IMR-90 (cell line): ENCODE data around the gene BCL2L2. TPM values are rescaled to one million over a fixed set of nuclear protein-coding genes. Genes with fewer than 3 reads are reported as not detected.

Experiments
- ATAC-seq: fragments of 200-7000 bp; cut with Tn5 transposase; 2 replicates; pipeline ENCODE4 v1.9.1; 2020; ENCODE audit warnings: low read depth, mild to moderate bottlenecking, moderate library complexity
- BruUV-seq: library from RNA; stranded (reverse); fragments of 400-500 nt; replicated peaks from 2 replicates; lab custom pipeline; 2021; lab: Mats Ljungman, UMichigan
- CTCF ChIA-PET: fragments of 300-600 bp; formaldehyde crosslinking; extraction: SDS; loops from one replicate; lab custom pipeline; 2021; ENCODE audit warnings: antibody characterized with exemption; lab: Yijun Ruan, JAX
- POLR2A ChIA-PET: fragments of 300-600 bp; sonication (Branson Sonifier 250); formaldehyde crosslinking; loops from one replicate; lab custom pipeline; 2022; ENCODE audit warnings: antibody characterized with exemption; ENCODE audit not compliant: unreplicated experiment; lab: Charles Lee
- DNase-seq: peaks from one replicate; pipeline ENCODE4 v3.0.0; 2013
- H2AFZ ChIP-seq: replicated peaks from 2 replicates; pipeline ENCODE3; 2013; ENCODE audit warnings: low read length, mild to moderate bottlenecking; ENCODE audit not compliant: poor library complexity
- H2AK5ac ChIP-seq: 2 replicates; pipeline ENCODE4 v1.6.1; 2013; ENCODE audit warnings: low read depth, low read length, inconsistent platforms
- H2AK9ac ChIP-seq: replicated peaks from 2 replicates; pipeline ENCODE3; 2013; ENCODE audit warnings: mild to moderate bottlenecking, low read depth, low read length, moderate library complexity; ENCODE audit not compliant: poor library complexity
- H2BK120ac ChIP-seq: 2 replicates; pipeline ENCODE4 v1.6.1; 2013; ENCODE audit warnings: low read depth, low read length, inconsistent platforms
- H2BK15ac ChIP-seq: 3 replicates; pipeline ENCODE4 v1.6.1; 2013; ENCODE audit warnings: low read depth, low read length, inconsistent platforms
- H2BK20ac ChIP-seq: 2 replicates; pipeline ENCODE4 v1.6.1; 2013; ENCODE audit warnings: low read depth, mild to moderate bottlenecking, inconsistent platforms, low read length, moderate library complexity
- H2BK5ac ChIP-seq: 2 replicates; pipeline ENCODE4 v1.6.1; 2013; ENCODE audit warnings: mild to moderate bottlenecking, low read depth, low read length, inconsistent platforms; ENCODE audit not compliant: poor library complexity, severe bottlenecking
- H3K14ac ChIP-seq: replicated peaks from 2 replicates; pipeline ENCODE4 v1.6.1; 2013; ENCODE audit warnings: low read depth, low read length, inconsistent platforms
- H3K18ac ChIP-seq: 2 replicates; pipeline ENCODE4 v1.6.1; 2013; ENCODE audit warnings: low read depth, low read length, control low read depth
- H3K23ac ChIP-seq: 2 replicates; pipeline ENCODE4 v1.6.1; 2013; ENCODE audit warnings: low read depth, low read length, inconsistent platforms
- H3K27ac ChIP-seq: 2 replicates; pipeline ENCODE4 v1.5.1; 2013; ENCODE audit warnings: mild to moderate bottlenecking, control low read depth, low read length; ENCODE audit not compliant: insufficient read depth
- H3K27me3 ChIP-seq: 2 replicates; pipeline ENCODE4 v1.6.1; 2013; ENCODE audit warnings: low read length; ENCODE audit not compliant: control insufficient read depth, insufficient read depth
- H3K36me3 ChIP-seq: 2 replicates; pipeline ENCODE4 v1.6.1; 2013; ENCODE audit warnings: low read length, mixed read lengths; ENCODE audit not compliant: control insufficient read depth, insufficient read depth
- H3K4ac ChIP-seq: 2 replicates; pipeline ENCODE4 v1.6.1; 2013; ENCODE audit warnings: low read depth, low read length, inconsistent platforms
- H3K4me1 ChIP-seq: 2 replicates; pipeline ENCODE4 v1.6.1; 2013; ENCODE audit warnings: low read length, mixed read lengths; ENCODE audit not compliant: control insufficient read depth, insufficient read depth
- H3K4me2 ChIP-seq: 2 replicates; pipeline ENCODE4 v1.6.1; 2013; ENCODE audit warnings: low read depth, mild to moderate bottlenecking, control low read depth, low read length, moderate library complexity
- H3K4me3 ChIP-seq: 2 replicates; pipeline ENCODE4 v1.5.1; 2013; ENCODE audit warnings: low read depth, mild to moderate bottlenecking, control low read depth, low read length, moderate library complexity; ENCODE audit not compliant: insufficient read depth
- H3K56ac ChIP-seq: 2 replicates; pipeline ENCODE4 v1.6.1; 2013; ENCODE audit warnings: low read length, inconsistent platforms; ENCODE audit not compliant: insufficient read depth; ENCODE audit errors: extremely low read depth
- H3K79me1 ChIP-seq, 2 experiments: 2 replicates each; pipeline ENCODE4 v1.6.1; 2013; ENCODE audit warnings: low read length in 2 of 2, inconsistent platforms in 1 of 2, low read depth in 1 of 2
- H3K9ac ChIP-seq: 2 replicates; pipeline ENCODE4 v1.6.1; 2013; ENCODE audit warnings: low read depth, low read length, control low read depth
- H3K9me1 ChIP-seq: 2 replicates; pipeline ENCODE4 v1.6.1; 2013; ENCODE audit warnings: low read length, inconsistent platforms; ENCODE audit not compliant: insufficient read depth
- H3K9me3 ChIP-seq: 2 replicates; pipeline ENCODE4 v1.6.1; 2013; ENCODE audit warnings: low read length; ENCODE audit not compliant: control insufficient read depth, insufficient read depth
- H4K20me1 ChIP-seq: 2 replicates; pipeline ENCODE4 v1.6.1; 2013; ENCODE audit warnings: low read length, inconsistent platforms; ENCODE audit not compliant: insufficient read depth
- H4K5ac ChIP-seq: 2 replicates; pipeline ENCODE4 v1.6.1; 2013; ENCODE audit warnings: mild to moderate bottlenecking, low read depth, low read length, control low read depth
- H4K8ac ChIP-seq, 2 experiments: 2 replicates each; pipeline ENCODE4 v1.6.1; 2013; ENCODE audit warnings: low read depth in 2 of 2, low read length in 2 of 2, control low read depth in 1 of 2, inconsistent platforms in 1 of 2
- H4K91ac ChIP-seq: 2 replicates; pipeline ENCODE4 v1.6.1; 2013; ENCODE audit warnings: low read depth, low read length, inconsistent platforms; ENCODE audit not compliant: insufficient read depth
- BHLHE40 ChIP-seq: fragments of 150-350 bp; IDR thresholded peaks from 2 replicates; pipeline ENCODE4 v1.6.1; 2016; ENCODE audit warnings: mild to moderate bottlenecking, low read depth, low read length
- CEBPB ChIP-seq: IDR thresholded peaks from 2 replicates; pipeline ENCODE4 v1.6.1; 2012; ENCODE audit warnings: low read depth, low read length, improper control_type of control experiment
- CHD1 ChIP-seq: IDR thresholded peaks from 2 replicates; pipeline ENCODE4 v1.6.1; 2012; ENCODE audit warnings: low read depth, low read length, improper control_type of control experiment
- ELK1 ChIP-seq: fragments of 150-350 bp; IDR thresholded peaks from 2 replicates; pipeline ENCODE4 v1.6.1; 2016; ENCODE audit warnings: low read depth, mild to moderate bottlenecking, low read length, moderate library complexity, borderline replicate concordance
- MAFK ChIP-seq: IDR thresholded peaks from 2 replicates; pipeline ENCODE4 v1.6.1; 2012; ENCODE audit warnings: low read depth, low read length, improper control_type of control experiment
- MAZ ChIP-seq: IDR thresholded peaks from 2 replicates; pipeline ENCODE4 v1.6.1; 2012; ENCODE audit warnings: low read depth, mild to moderate bottlenecking, low read length, improper control_type of control experiment, moderate library complexity, borderline replicate concordance
- POLR2A ChIP-seq: IDR thresholded peaks from 2 replicates; pipeline ENCODE4 v1.6.1; 2012; ENCODE audit warnings: mild to moderate bottlenecking, low read depth, low read length
- RCOR1 ChIP-seq: IDR thresholded peaks from 2 replicates; pipeline ENCODE4 v1.6.1; 2012; ENCODE audit warnings: mild to moderate bottlenecking, low read length, improper control_type of control experiment; ENCODE audit not compliant: insufficient replicate concordance
- RFX5 ChIP-seq: IDR thresholded peaks from 2 replicates; pipeline ENCODE4 v1.8.0; 2012; ENCODE audit warnings: low read depth, mild to moderate bottlenecking, low read length, moderate library complexity
- SMC3 ChIP-seq: fragments of 150-350 bp; IDR thresholded peaks from 2 replicates; pipeline ENCODE4 v1.6.1; 2016; ENCODE audit warnings: low read depth, mild to moderate bottlenecking, antibody characterized with exemption, low read length, moderate library complexity
- USF2 ChIP-seq: fragments of 150-350 bp; IDR thresholded peaks from 2 replicates; pipeline ENCODE4 v1.6.1; 2017; ENCODE audit warnings: mild to moderate bottlenecking, antibody characterized with exemption, low read length, low read depth
- WGBS, 2 experiments: methylation state at CpG; one replicate each; pipeline versions ENCODE4 v1.1.5 to v1.1.7; 2013; ENCODE audit warnings: missing lambda C conversion rate in 2 of 2; ENCODE audit not compliant: insufficient read length in 1 of 2; ENCODE audit errors: extremely low coverage in 2 of 2; 5-methylcytosine and 5-hydroxymethylcytosine counted together
- dilution Hi-C: fragments of 300-500 bp; cut with HindIII; formaldehyde crosslinking; loops from one replicate; pipeline ENCODE4 v1.14.3; 2018; ENCODE audit warnings: low sequenced_read_pairs; ENCODE audit not compliant: unreplicated experiment
- in situ Hi-C: fragments of 300-500 bp; cut with MboI; formaldehyde crosslinking; loops from 3 replicates; pipeline ENCODE4 v1.14.3; 2019; ENCODE audit warnings: low sequenced_read_pairs, inconsistent platforms, mixed read lengths
- intact Hi-C: fragments of 100-400 bp; cut with micrococcal nuclease; formaldehyde crosslinking; loops from 2 replicates; pipeline ENCODE4 v1.10.0; 2022
- polyA plus RNA-seq, 3 experiments: library from polyadenylated mRNA; depleted of rRNA; stranded (reverse); fragments of >200 nt; gene quantifications; 2 replicates each; pipeline ENCODE4 v1.2.3, GENCODE V29; 2012; ENCODE audit warnings: low replicate concordance in 1 of 3
- total RNA-seq: library from RNA; depleted of rRNA; stranded (reverse); fragments of >200 nt; gene quantifications from 2 replicates; pipeline ENCODE4 v1.2.3, GENCODE V29; 2012
- TF ChIP-seq, protein P1 (sequence below): conservative IDR thresholded peaks from 2 replicates; pipeline ENCODE4 v1.5.1; 2012; ENCODE audit warnings: mild to moderate bottlenecking, low read depth, low read length, improper control_type of control experiment

Gene BCL2L2
- total and polyA plus RNA-seq, 2 of the 4 experiments (the other 2 are of a cell fraction): 14.5 to 40.9 TPM

DNA sequence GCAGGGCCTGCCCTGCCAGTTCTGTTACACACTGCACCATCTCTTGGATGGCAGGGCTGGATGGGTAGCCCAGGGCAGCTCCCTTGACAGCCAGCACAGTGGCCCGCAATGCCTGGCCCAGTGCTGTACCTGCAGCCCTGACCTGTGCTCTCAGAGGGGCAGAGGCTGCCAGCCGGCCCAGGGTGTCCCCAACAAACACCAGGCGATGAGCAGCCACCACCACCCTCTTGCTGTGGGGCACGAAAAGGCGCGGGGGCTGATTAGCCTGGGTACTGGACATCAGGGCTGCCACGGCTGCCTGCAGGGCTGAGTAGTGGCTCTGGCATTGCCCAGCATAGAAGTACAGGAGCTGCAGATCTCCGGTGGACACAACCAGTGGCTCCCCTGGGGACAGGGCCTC, 50.6 kb downstream of the BCL2L2 start:
- Histone ChIP-seq H2AFZ (no peak overlapping the region), H4K8ac (no peak overlapping the region), H3K79me1 (peaks cover 4 to 15% of the 10 kb centered on the region in 2 experiments; a peak in 2 of 4 replicates), H3K36me3 (peaks cover 36% of the 10 kb centered on the region), H3K9me1 (peaks cover 6% of the 10 kb centered on the region; the same call in 1 of the 2 replicates), H3K4me1 (peaks cover 2% of the 10 kb centered on the region), H3K27me3 (no peaks in the 10 kb centered on the region), H4K20me1 (peaks cover 12% of the 10 kb centered on the region; the same call in 1 of the 2 replicates), H3K9me3 (no peaks in the 10 kb centered on the region), H2AK5ac (no peak overlapping the region), H4K5ac (no peak overlapping the region), H3K4ac (no peak overlapping the region), H3K18ac (no peak overlapping the region), H3K14ac (no peak overlapping the region), H3K23ac (no peak overlapping the region), H2BK5ac (no peak overlapping the region), H4K91ac (no peak overlapping the region), H3K9ac (no peak overlapping the region), H2AK9ac (no peak overlapping the region), H2BK20ac (no peak overlapping the region), H3K4me2 (no peak overlapping the region), H2BK120ac (no peak overlapping the region), H3K56ac (no peak overlapping the region), H3K4me3 (no peak overlapping the region), H2BK15ac (no peak overlapping the region), H3K27ac (no peak overlapping the region)
- CTCF ChIA-PET: interaction anchor here (1.2 kb wide), 1 partner anchor 23 kb away, joined by 3 read pairs; no protein-coding TSS in a partner anchor
- intact Hi-C loops: no loop called here
- BruUV-seq: no TSS peak
- 90% methylated on average over 2 of the region's 8 CpGs; no CpG with 5 or more reads in 1 of the 2 experiments for WGBS, 2 experiments
- in situ Hi-C loops: no loop called here
- TF ChIP-seq ELK1: no peak
- TF ChIP-seq CHD1: no peak
- TF ChIP-seq, protein P1, sequence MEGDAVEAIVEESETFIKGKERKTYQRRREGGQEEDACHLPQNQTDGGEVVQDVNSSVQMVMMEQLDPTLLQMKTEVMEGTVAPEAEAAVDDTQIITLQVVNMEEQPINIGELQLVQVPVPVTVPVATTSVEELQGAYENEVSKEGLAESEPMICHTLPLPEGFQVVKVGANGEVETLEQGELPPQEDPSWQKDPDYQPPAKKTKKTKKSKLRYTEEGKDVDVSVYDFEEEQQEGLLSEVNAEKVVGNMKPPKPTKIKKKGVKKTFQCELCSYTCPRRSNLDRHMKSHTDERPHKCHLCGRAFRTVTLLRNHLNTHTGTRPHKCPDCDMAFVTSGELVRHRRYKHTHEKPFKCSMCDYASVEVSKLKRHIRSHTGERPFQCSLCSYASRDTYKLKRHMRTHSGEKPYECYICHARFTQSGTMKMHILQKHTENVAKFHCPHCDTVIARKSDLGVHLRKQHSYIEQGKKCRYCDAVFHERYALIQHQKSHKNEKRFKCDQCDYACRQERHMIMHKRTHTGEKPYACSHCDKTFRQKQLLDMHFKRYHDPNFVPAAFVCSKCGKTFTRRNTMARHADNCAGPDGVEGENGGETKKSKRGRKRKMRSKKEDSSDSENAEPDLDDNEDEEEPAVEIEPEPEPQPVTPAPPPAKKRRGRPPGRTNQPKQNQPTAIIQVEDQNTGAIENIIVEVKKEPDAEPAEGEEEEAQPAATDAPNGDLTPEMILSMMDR: no peak
- no peak for TF ChIP-seq POLR2A
- no peak for TF ChIP-seq SMC3
- no peak for TF ChIP-seq MAFK
- no peak for TF ChIP-seq CEBPB
- TF ChIP-seq BHLHE40: no peak
- TF ChIP-seq RCOR1: no peak
- no peak for TF ChIP-seq USF2
- no peak for TF ChIP-seq MAZ
- no peak for TF ChIP-seq RFX5
- DNase-seq (no peak), ATAC-seq (no peak)
- POLR2A ChIA-PET: no interaction called here
- dilution Hi-C loops: no loop called here
